Large intestine (tissue), 3 donors: ENCODE results near the gene WFDC12. TPM values are rescaled to one million over a fixed set of nuclear protein-coding genes. Genes with fewer than 3 reads are reported as not detected.

Experiments
- DNase-seq, 2 donors: peaks; one replicate each; pipeline versions ENCODE4 v3.0.0 to v3.0.0-alpha.2; 2013
- H3K27ac ChIP-seq: one replicate; pipeline ENCODE4 v1.5.1; 2013; ENCODE audit warnings: low read length
- H3K27me3 ChIP-seq: 2 replicates; pipeline ENCODE4 v1.6.1; 2013; ENCODE audit warnings: low read length; ENCODE audit not compliant: control insufficient read depth, insufficient read depth
- H3K36me3 ChIP-seq: 2 replicates; pipeline ENCODE4 v1.6.1; 2013; ENCODE audit warnings: low read length; ENCODE audit not compliant: control insufficient read depth, insufficient read depth
- H3K4me1 ChIP-seq: one replicate; pipeline ENCODE4 v1.6.1; 2013; ENCODE audit warnings: low read length; ENCODE audit not compliant: control insufficient read depth, insufficient read depth
- H3K4me3 ChIP-seq: one replicate; pipeline ENCODE4 v1.5.1; 2013; ENCODE audit warnings: low read length
- H3K9me3 ChIP-seq: one replicate; pipeline ENCODE4 v1.6.1; 2013; ENCODE audit warnings: mild to moderate bottlenecking, low read depth, low read length, moderate library complexity; ENCODE audit not compliant: control insufficient read depth
- WGBS: methylation state at CpG from one replicate; pipeline ENCODE4 v1.1.5; 2013; ENCODE audit warnings: low lambda C conversion rate; ENCODE audit not compliant: insufficient coverage; 5-methylcytosine and 5-hydroxymethylcytosine counted together
- polyA plus RNA-seq: library from polyadenylated mRNA; unstranded; fragments of 120-200 nt; gene quantifications from one replicate; pipeline ENCODE4 v1.2.1, GENCODE V29; 2013

WFDC12 gene
- polyA plus RNA-seq, 1 donor: not detected

- peaks cover 12% of the 10 kb centered on the region for H3K27me3 ChIP-seq
- DNase-seq: no peak
- no CpG with 5 or more reads among the region's 4 CpGs for WGBS
Observed at GRCh38 chr20:45115829-45116228, 8.4 kb downstream of the WFDC12 start.

DNA sequence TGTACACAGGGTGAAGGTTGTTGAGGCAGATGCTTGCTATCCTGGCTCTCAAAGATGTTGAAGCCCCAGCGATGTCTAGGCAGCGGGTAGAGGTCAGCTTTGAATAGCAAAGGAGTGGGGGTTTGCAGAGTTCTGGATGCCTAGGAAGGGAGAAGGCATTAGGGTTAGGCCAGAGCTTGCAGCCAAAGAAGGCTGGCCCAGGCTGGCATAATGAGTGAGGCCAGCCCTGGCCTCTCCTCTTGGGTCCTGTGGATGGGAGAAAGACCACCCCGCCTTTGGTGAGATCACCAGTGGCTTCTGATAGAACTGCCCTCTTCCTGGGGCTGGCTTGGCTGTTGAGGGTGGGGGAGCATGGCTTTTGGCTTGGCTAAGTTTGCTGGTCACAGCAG lies 8.9 kb downstream of the WFDC12 start:
- Histone ChIP-seq H3K27ac (no peak overlapping the region), H3K27me3 (peaks cover 12% of the 10 kb centered on the region), H3K4me1 (no peaks in the 10 kb centered on the region), H3K9me3 (no peaks in the 10 kb centered on the region), H3K36me3 (no peaks in the 10 kb centered on the region), H3K4me3 (no peak overlapping the region)
- no peak for DNase-seq
- no CpG with 5 or more reads among the region's 3 CpGs for WGBS

More at GRCh38 chr20:45115829-45116228, 8.4 kb downstream of the WFDC12 start:
- Histone ChIP-seq H3K4me3 (no peak overlapping the region), H3K27ac (no peak overlapping the region), H3K36me3 (no peaks in the 10 kb centered on the region), H3K9me3 (no peaks in the 10 kb centered on the region), H3K4me1 (no peaks in the 10 kb centered on the region)

- no CpG with 5 or more reads among the region's 16 CpGs for WGBS
- peaks cover 4% of the 10 kb centered on the region for H3K4me1 ChIP-seq
- peaks cover 12% of the 10 kb centered on the region for H3K27me3 ChIP-seq
- H3K36me3 ChIP-seq: no peaks in the 10 kb centered on the region
- H3K27ac ChIP-seq: no peak within 1 kb of the TSS
- DNase-seq: no peak
- H3K9me3 ChIP-seq: no peaks in the 10 kb centered on the region
- no peak within 1 kb of the TSS for H3K4me3 ChIP-seq
Observed at GRCh38 chr20:45114465-45115385, 9.5 kb downstream of the WFDC12 start, which contains the start of gene WFDC5. WFDC5 (minus strand) TSS chr20:45115174; CDS start chr20:45115083, 91 bp downstream.

DNA sequence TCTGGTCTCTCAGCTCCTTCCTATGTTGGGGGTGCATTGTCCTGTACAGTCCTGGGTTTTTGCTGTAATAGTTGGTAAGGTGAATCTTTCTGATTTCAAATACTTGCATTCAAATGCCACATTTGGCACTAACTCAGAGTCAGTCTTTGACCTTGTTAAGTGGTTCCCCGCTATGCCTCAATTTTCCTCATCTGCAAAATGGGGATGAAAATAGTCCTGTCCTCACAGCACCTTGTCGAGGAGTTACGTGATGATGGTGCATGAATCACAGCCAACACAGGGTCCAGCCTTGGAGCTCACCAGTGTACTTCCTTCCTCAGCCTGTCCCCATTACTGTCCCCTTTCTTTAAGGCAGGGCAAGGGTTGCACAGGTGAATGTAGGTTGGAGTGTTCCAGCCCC lies 10.4 kb downstream of the WFDC12 start:
- no peak for DNase-seq
- no CpG with 5 or more reads among the region's 3 CpGs for WGBS
- H3K4me3 ChIP-seq: no peak overlapping the region
- H3K27me3 ChIP-seq: peaks cover 12% of the 10 kb centered on the region
- H3K36me3 ChIP-seq: no peaks in the 10 kb centered on the region
- H3K4me1 ChIP-seq: peaks cover 4% of the 10 kb centered on the region
- no peak overlapping the region for H3K27ac ChIP-seq
- no peaks in the 10 kb centered on the region for H3K9me3 ChIP-seq

- H3K4me3 ChIP-seq: no peak overlapping the region
- H3K27ac ChIP-seq: no peak overlapping the region
- H3K9me3 ChIP-seq: no peaks in the 10 kb centered on the region
- H3K27me3 ChIP-seq: peaks cover 12% of the 10 kb centered on the region
- no peak for DNase-seq
- H3K4me1 ChIP-seq: peaks cover 4% of the 10 kb centered on the region
- no peaks in the 10 kb centered on the region for H3K36me3 ChIP-seq
Observed at GRCh38 chr20:45112754-45113153, 11.5 kb downstream of the WFDC12 start.

DNA sequence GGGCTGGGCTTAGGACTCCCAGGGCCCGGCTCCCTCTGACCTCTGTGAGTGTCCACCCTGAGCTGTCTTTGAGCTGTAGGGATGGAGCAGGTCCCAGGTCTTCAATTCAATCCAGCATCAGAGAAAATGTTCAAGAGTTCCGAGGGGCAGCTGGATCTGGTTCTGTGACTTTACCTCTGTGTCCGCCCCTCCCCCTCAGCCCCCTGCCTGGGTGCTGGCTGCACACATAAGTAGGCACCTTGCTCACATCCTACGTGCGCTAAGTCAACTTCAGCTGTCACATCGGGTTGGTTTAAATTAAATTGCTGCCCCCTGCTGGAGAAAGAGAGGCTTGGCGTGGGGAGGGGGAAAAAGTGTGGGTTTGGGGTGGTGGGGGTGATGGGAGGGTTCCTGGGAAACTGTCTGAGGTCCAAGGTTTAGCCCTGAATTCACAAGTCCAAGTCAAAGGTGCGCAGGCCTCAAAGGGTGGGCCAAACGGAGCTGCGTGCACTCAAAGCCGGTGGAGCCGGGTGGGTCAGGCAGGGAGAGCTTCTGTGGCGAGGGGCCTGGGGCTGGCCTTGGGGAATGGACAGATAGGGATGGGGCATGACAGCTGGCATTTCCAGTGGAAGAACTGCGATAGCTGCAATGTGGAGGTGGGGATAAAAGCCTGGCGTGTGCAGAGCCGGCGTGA lies 12.3 kb downstream of the WFDC12 start:
- Histone ChIP-seq H3K4me1 (peaks cover 4% of the 10 kb centered on the region), H3K9me3 (no peaks in the 10 kb centered on the region), H3K27me3 (peaks cover 12% of the 10 kb centered on the region), H3K36me3 (no peaks in the 10 kb centered on the region), H3K4me3 (no peak overlapping the region), H3K27ac (no peak overlapping the region)
- no peak for DNase-seq
- no CpG with 5 or more reads among the region's 17 CpGs for WGBS

DNA sequence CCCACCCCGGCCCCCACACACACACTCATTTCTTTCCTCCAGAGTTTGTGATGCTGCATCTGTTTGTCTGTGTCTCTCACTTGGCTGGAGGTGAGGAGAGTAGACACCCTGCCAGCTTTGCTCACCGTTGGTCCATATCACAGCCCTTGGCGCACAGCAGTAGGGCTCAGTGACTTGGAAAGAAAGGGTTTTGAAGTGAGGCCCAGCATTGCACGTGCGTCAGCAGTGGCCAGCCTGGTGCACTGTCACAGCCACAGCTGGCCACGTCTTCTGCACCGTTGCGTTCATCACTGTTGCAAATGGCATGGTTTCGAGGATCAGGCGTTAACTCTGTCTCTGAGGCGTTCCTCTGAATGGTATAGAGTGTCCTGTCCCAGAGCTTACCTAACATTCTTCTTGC lies 13.0 kb downstream of the WFDC12 start:
- no peak overlapping the region for H3K4me3 ChIP-seq
- peaks cover 12% of the 10 kb centered on the region for H3K27me3 ChIP-seq
- DNase-seq: no peak
- no CpG with 5 or more reads among the region's 11 CpGs for WGBS
- H3K27ac ChIP-seq: no peak overlapping the region
- peaks cover 4% of the 10 kb centered on the region for H3K4me1 ChIP-seq
- no peaks in the 10 kb centered on the region for H3K36me3 ChIP-seq
- H3K9me3 ChIP-seq: no peaks in the 10 kb centered on the region

DNA sequence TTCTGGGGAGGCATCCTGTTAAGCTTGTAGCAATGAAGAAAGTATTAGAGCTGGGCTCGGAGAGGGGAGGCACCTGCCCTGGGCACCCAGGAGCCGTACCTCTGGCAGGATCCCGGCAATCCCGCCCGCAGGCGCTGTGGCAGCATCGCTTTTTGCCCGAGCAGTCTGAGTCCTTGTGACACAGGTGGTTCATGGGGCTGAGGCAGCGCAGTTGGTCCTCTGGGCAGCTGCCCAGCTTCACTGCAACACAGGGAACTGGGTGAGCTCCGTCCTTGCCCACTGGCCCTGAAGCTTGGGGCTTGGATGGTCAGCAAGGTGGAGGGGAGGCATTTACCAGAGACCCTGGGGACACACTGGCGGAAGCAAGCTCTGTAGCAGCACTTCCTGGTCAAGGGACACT lies 14.0 kb downstream of the WFDC12 start:
- no peaks in the 10 kb centered on the region for H3K36me3 ChIP-seq
- H3K9me3 ChIP-seq: no peaks in the 10 kb centered on the region
- DNase-seq: no peak
- no CpG with 5 or more reads among the region's 11 CpGs for WGBS
- H3K4me3 ChIP-seq: no peak overlapping the region
- H3K4me1 ChIP-seq: peaks cover 4% of the 10 kb centered on the region
- no peak overlapping the region for H3K27ac ChIP-seq
- peaks cover 9% of the 10 kb centered on the region for H3K27me3 ChIP-seq

DNA sequence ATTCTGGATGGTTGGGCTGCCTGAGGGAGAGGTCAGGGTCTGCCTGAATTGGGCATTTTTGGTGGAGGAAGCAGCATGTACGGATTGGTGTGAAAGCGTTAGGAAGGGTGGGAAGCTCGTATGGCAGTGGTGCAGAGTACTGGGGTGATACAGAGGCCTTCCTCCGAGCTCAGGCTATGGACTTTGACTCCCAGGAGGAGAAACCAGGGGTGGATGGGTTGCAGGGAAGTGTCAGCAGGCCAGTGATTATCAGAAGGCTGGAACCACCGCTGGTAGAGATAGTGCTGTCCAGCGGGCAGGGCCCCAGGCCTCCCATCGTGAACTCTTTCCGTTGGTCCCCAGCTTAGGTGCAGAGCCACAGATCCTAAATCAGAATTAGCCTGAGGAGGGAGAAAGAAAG lies 14.6 kb downstream of the WFDC12 start:
- Histone ChIP-seq H3K27ac (peak overlapping the region; percentile 34), H3K4me3 (no peak overlapping the region), H3K36me3 (no peaks in the 10 kb centered on the region), H3K4me1 (peaks cover 4% of the 10 kb centered on the region), H3K9me3 (no peaks in the 10 kb centered on the region), H3K27me3 (peaks cover 8% of the 10 kb centered on the region)
- WGBS: no CpG with 5 or more reads among the region's 8 CpGs
- DNase-seq: peak; percentile 69 to 76

- no peak overlapping the region for H3K4me3 ChIP-seq
- no peak for DNase-seq
- peaks cover 30% of the 10 kb centered on the region for H3K27me3 ChIP-seq
- no CpG with 5 or more reads among the region's 2 CpGs for WGBS
- no peak overlapping the region for H3K27ac ChIP-seq
- H3K9me3 ChIP-seq: peaks cover 3% of the 10 kb centered on the region
- peaks cover 7% of the 10 kb centered on the region for H3K4me1 ChIP-seq
- H3K36me3 ChIP-seq: no peaks in the 10 kb centered on the region
Observed at GRCh38 chr20:45105317-45105716, 18.9 kb downstream of the WFDC12 start.
